Stimulated activated CD4-positive, alpha-beta T cell treated with anti-CD3 and anti-CD28 coated beads, Interleukin-4, amount 100 ng/mL, for 4 hours (primary cell): Measurements from ENCODE around the gene TFCP2L1.
"Not testable (repeated sequence)": the region's sequence is repeated elsewhere in the genome, so short reads cannot be mapped to it uniquely, and the experiment has no call there.

Experiments used
- DNase-seq, 2 experiments: peaks; one replicate each; pipeline ENCODE4 v3.0.0-alpha.2; 2020

TFCP2L1 gene

DNA sequence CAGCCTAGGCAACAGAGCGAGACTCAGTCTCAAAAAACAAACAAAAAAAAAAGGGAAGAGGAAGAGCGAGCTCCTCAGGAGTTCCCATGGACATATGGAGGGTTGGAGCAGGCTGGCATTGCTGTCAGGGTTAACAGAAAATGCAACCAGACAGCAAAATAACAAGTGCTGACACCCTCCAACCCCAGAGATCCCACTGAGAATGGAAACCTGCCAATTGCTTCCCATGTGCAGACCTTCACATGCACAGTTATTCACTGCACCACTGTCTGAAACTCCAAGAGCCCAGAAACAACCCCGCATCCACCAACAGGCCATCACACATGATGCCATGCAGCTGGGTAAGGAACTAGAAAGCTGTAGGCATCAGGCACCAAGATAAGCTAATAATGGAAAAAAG lies 43.5 kb downstream of the TFCP2L1 start:
- DNase-seq = no peak

DNA sequence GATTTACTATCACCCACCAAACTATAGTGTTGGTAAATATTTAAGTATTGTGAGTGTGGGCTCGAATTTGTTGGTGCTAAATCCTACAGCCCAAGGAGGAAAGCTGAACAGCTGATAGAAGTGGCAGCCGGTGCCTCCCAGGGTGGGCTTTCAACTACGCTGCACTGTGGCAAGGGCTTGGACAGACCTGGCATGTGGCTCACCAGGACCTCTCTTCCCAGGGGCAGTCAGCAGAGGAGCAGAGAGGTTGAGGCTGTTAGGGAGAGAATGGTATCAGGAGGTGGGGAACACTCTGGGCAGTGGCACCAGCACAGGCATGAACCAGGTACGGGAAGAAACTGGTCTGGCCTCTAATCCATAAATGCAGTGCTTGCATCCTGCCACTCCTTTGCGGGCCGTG lies 44.6 kb downstream of the TFCP2L1 start:
- DNase-seq = no peak

DNA sequence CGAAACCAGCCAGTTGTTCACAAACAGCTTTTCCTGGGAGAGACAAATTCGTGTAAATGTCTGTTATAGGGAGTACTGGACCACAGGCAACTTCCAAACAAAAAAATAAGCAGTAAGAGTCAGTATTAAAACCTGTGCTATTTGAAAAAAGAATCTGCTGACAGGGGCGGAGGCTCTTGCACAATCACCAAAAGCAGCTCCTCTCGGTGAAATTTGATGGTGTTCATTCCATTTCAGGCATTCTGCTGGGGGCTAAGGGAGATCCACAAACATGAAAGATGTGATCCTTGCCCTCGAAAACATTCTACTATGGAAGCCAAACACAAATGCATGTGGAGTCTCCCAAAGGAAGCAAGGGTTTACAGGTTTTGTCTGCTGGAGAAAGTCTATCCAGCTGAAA lies 45.0 kb downstream of the TFCP2L1 start:
- DNase-seq = no peak

DNA sequence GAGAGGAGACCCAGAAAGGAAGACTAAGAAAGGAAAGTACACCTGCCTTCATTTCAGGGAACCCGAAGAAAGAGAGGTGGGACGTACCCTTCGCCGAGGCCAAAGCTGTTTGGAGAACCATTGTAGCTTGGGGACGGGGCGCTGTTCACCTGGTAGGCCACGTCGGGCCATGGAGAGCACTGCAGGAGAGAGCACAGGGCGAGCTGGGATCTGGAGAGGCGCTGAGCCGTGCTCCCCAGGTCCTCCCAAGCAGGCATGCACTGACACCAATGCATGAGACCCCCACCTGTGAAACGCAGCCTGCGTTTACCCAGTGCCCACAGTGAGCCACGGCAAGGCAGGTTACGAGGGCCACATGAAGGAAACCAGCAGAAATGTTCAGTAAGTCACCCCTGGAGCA lies 45.5 kb downstream of the TFCP2L1 start:
- no peak for DNase-seq

DNA sequence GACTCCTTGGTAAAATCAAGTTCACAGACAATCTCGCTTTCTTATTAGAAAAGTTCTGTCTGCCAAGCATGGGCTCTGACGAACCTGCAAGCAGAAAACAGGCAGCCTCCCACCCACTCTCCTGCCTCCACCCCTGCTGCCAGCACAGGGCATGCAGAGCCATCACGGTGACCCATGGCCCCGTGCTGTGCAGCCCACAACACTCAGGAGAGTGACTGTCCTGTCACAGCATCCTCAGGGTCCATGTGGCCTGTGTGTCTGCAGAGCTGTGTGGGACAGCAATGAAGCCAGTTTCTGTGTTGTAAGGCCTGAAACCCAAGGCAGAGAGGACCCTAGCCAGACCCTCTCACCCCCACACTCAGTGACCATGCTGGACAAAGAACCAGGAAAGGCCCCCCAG lies 46.2 kb downstream of the TFCP2L1 start:
- DNase-seq = no peak

DNA sequence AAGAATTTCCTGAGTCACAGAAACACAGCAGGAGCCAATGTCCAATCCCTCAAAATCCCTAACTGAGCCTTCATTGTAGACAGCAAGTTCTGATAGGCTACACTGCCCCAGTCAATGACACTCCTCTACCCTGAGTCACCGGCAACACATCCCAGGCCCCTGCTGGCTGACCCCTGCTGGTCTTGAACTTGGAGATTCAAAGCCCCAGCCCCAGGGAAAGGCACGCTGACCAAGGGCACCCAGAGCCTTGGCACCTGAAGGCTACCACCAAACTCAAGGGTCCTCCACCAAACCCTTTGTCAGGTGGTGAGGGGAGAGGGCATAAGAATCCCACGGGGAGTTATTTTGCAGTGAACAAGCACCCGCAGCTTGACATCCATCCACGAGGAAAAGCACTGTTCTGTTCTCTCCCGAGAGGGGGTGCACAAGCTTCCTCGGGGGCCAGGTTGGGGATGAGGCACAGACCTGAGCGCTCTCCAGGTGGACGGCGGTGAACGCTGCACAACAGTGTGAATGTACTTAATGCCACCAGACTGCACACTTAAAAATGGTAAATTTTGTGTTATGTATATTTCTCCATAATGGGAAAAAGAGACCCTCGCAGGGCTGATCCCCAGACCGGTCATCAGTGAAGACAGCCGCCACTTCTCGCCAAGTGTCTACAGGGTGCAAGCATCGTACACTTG lies 46.9 kb downstream of the TFCP2L1 start:
- DNase-seq = no peak

DNA sequence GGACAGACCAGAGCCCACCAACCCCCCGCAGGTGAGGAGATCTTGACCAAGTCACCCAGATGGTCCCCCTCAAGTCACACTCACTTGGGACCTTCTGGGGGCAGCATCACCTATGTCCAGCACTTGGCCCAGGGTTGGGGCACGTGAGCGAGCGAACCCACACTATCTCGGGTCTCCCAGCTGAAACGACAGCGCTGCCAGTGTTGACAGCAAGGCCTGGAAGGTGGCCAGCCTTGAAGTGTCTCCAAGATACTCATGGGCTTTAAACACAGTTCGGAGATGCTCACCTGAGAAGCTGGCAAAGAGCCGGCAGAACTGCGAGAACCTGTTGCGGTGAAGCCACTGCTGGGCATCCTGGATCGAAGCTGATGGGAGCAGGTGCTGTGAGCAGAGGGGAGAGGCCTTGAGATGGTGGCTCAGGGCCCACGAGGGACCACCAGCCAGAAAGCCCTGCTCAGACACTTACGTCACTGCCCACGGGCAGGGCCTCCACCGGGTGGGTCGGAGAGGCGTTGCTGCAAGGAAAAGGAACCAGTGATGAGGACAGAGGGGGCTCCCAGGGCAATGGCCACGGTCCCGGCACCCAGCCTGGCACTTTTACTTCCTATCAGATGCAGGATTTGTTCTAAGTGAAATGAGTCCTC lies 47.5 kb downstream of the TFCP2L1 start:
- no peak for DNase-seq

DNA sequence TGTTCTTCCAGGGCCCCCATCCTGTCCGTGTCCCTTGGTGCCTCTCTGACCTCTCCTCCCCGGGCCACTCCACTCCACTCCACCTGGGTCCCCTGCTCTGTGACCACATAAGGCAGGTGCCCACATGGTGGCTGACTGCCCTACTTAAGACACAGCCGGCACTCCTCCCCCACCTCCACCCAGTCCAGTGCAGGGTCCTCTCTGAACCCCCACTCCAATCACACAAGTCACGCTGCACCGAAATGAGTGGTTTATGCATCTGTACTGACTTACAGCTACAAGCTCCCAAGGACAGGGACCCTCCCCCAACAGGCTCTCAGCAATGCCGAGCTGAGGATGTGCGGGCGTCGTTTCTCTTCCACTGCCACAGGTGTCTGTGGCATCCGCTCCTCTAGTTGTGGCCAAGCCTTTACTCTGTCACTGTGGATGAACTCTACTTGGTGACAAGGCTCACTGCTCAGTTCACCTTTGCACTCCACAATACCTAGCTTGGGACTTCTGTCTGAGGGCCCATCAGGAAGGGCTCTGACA lies 48.3 kb downstream of the TFCP2L1 start:
- DNase-seq = no peak

DNA sequence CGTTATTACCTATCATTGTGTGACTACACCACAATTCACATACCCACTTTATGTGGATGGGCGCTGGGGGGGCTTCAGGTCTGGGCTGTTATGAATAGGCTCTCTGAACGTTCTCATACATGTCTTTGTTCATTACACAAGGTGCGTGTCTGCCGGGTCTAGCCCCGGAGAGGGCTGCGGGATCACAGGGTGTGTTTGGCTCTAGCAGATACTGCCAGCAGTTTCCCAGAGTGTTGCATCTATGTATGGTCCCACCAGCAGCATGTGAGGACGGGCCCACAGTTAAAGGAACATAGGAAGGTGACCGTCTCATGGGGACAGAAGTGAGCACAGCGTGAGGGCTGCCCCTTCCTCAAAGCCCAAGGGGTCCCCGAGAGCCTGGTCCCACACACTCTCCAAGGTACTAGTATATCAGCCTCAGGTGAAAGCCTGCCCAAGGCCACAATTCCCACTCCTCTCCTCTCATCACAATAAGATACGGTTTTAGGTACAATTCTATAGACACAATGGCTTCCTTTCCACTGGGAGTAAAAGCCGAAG lies 48.8 kb downstream of the TFCP2L1 start:
- DNase-seq = no peak

DNA sequence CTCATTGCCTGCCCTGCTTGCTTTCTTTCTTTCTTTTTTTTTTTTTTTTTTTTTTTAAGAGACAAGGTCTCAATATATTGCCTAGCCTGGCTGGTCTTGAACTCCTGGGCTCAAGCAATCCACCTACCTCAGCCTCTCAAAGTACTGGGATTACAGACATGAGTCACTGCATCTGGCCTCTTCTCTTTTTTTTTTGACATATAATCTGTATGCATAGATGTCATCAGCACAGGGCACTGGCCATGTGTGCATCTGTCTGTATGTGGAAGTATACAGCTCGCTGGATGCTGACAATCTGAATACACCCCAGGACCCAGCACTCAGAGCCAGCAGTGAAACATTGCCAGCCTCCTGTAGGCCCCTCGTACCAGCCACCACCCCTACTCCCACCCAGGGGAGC lies 49.5 kb downstream of the TFCP2L1 start:
- no peak for DNase-seq

DNA sequence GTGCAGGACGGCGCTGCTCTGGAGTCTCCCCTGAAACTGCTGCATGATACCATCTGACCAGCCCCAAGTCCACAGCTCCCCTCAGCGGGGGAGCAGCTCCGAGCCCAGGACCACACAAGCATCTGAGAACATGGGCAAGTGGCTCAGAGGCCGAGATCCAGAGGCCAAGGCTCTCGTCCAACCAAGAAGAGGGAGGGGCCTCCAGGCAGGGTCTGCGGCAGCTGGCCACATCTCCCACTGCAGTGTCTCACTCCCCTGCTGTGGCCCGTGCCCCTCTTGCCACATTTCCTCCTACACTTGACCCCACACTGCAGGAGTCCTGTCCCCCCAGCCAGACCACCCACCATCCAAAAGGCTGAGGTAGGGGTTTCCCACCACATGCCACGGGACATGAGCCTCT lies 50.2 kb downstream of the TFCP2L1 start:
- DNase-seq = no peak

DNA sequence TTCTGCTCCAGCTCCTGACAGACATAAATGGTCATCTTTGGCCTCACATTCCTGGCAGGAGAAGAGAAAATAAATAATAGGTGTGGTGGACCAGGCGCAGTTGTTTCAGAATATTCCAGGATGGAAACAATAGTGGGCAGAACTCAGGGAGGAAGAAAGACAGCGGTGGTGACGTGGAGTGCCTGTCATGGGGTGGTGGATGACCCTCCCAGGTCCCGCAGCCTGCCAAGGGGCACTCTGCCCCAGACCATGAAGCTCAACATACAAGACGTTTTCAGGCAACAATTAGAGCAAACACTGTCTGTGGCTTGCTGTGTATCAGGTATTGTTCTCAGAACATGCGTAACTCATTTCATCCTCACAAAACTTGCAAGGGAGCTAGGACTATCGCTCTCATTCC lies 50.9 kb downstream of the TFCP2L1 start:
- no peak for DNase-seq

DNA sequence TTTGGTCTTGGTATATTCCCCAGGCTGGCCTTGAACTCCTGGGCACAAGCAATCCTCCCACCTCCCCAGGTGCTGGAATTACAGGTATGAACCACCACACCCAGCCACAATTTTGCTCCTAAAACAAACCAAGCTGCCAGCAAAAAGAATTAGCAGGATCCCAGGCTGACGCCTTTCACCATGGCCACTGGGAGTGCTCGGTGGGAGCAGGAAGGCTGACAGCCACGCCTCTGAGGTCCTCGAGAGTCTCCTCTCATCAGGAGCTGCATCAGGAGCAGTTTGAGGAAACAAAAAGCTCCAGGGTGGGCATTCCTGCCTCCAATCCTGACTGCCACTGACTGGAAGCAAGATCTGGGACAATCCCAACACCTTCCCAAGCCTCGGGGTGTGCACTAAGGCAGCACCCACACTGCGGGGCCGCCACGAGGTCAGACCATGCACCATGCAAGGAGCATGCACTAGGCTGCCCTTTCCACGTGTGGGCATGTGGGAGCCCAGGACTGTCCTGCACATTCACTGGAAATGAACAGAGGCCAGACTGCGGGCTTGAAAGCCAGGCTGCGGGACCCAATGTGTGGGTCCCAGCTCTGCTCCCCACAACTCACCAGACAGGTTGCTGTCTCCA lies 51.4 kb downstream of the TFCP2L1 start:
- no peak for DNase-seq

DNA sequence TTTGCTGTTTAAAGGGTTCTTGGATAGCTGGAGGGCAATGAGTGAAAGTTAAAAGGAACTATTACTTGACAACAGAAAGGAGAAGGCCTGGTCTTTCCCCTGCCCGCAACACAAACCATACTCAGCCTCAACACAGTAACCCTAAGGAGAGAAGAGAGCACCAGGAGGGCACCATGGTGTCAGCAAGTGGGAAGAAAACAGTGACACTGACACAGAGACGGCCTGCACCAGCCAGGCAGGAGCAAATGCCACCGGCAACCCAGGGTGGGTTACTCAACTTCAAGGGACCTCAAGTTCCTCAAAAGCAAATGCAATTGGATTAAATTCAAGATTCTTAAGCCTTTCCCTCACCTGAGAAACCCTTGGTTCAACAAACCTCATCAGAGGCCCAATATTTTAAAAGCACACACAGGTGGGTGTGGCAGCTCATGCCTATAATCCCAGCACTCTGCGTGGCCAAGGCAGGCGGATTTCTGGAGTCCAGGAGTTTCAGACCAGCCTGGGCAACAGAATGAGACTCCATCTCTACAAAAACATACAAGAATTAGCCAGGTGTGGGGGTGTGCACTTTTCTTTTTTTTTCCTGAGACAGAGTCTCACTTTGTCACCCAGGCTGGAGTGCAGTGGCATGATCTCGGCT lies 52.3 kb downstream of the TFCP2L1 start:
- no peak for DNase-seq

DNA sequence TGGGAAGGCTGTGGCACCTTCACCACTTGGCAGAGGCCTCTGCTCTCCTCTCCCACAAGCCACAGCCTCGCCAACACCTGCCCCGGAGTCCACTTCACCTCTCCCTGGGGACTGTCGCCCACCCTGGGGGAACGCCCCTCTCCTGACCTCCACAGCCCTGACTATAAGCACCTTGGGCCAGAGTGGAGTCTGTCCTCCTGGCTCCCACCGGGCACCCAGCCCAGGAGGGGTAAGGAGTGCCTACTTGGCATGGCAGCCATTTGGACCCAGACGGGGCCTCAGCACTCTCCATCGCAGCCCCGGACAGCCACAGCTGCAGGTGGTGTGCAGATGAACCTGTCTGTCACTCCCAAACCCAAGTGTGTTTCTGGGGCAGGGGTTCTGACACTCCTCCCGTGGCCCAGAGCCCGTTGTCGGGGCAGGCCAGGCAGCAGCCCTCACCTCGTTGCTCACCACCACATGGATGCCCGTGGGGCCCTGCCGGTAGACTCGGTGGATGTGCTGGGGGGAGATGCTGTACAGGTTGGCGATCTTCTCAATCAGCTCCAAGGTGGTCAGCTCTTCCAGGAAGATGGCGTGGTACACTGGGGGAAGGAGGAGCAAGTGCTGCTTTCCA lies 53.5 kb downstream of the TFCP2L1 start:
- DNase-seq = no peak

DNA sequence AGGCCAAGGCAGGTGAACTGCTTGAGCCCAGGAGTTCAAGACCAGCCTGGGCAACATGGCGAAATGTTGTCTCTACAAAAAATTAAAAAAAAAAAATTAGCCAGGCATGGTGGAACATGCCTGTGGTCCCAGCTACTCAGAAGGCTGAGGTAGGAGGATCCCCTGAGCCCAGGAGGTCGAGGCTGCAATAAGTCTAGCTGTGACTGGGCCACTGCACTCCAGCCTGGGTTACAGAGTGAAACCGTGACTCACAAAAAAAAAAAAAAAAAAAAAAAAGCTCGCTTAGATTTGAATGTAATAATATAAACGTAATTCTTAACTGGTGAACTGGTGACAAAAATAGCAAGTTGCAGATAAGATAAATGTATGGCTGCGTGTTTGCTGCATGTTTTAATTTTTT lies 56.5 kb downstream of the TFCP2L1 start:
- no peak for DNase-seq

DNA sequence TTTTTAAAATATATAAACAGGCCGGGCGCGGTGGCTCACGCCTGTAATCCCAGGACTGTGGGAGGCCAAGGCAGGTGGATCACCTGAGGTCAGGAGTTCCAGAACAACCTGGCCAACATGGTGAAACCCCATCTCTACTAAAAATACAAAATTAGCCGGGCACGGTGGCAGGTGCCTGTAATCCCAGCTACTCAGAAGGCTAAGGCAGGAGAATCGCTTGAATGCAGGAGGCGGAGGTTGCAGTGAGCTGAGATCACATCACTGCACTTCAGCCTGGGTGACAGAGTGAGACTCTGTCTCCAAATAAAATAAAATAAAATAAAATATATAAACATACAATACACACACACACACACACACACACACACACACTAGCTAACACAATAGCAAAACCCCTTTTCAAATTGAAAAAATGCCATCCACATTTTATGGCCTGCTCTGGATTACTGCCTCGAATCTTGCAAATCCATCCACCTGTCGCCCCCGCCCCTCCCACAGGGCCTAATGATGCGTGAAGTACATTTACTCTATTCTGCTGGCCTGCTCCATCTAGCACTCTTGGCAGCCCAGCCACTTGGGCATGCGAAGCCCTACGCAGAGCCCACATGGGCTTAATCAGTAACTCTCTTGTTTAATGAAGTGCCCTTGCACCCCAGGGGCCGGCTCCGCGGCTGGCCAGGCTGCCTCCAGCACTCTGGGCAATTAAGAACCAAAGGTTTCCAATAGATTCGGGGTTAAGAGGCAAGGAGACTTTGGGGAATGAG lies 57.4 kb downstream of the TFCP2L1 start:
- DNase-seq = not testable (repeated sequence)

DNA sequence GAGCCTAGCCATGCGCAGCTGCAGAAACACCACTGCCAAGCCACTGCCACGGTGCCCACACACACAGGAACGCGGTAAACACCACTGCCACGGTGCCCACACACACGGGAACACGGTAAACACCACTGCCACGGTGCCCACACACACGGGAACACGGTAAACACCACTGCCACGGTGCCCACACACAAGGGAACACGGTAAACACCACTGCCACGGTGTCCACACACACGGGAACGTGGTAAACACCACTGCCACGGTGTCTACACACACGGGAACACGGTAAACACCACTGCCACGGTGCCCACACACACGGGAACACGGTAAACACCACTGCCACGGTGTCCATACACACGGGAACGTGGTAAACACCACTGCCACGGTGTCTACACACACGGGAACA lies 59.3 kb downstream of the TFCP2L1 start:
- not testable (repeated sequence) for DNase-seq

DNA sequence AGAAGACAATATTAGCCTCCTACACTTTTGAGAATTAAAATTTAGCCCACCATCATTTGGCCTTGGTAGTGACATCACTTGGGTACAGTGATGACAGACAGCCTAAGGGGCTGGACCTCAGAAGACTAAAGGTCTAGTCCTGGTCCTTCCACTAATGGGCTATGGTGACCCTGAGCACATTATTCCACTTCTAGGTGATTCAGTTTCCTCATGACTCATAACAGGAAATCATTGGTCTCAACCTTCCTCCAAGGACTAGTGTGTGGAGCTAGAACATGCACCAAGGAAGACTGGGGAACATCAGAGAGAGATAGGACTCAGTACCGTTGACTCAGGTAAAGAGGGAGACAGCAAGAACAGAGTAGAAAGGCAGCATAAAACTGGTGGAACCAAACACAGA lies 64.0 kb downstream of the TFCP2L1 start:
- no peak for DNase-seq

DNA sequence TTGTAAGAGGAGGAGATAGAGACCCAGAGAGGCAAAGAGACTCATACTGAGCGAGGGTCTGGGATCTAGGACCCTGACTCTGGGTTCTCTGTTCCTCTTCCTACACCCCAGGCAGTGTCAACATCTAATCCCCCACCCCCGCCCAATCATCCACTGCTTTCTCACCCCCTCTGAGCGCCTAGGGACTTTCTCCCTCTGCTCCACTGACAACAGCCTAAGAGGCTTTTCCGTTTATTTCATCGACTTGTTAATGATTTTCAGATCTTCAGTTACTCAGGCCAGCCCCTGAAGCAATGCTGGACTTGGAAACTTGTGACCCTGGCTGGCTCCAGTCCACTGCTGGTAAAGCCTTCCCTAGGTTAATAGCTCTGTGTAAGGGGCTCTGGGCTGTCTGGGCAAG lies 65.1 kb downstream of the TFCP2L1 start:
- no peak for DNase-seq

DNA sequence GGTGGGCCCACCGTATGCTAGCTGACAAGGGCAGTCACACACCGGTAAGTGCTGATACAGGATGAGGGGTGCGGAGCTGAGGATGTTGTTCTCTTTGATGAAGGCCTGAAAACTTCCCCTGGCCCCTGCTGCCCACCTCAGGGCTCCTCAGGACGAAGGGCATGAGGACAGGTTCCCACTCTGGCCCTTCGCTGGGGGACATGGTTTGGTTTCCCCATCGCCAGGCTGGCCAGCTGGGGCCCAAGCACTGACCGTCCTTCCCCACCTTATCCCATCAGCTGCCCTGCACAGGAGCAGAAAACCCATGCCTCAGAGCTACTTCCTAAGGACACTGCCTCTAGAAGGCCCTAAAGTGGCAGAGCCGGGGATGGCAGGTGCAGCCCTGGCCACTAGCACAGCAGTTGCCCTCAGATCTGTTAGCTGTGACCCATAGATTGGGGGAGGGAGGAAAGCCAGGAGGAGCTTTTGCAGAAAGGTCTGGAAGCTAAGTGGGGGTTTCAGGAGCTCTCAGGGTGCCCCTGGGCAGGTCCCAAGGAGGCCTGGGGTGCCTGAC lies 66.5 kb downstream of the TFCP2L1 start:
- no peak for DNase-seq

DNA sequence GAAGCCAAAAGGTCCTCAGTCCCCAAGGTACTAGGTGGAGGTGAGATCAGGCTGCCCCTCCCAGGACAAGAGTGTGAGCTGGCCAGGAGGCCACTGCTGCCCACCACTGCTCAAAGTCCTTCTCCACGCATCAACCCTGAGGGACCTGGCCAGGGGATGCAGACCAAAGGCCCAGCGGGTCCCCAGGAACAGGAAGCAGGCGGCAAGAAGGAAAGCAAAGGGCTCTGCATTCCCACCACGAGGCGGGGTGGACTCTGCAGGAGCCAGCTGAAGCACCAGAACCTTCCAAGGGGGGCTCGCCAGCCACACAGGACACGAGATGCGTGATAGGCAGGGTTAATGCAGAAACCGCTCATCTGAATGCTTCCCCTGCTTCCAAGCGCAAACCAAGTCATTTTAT lies 67.4 kb downstream of the TFCP2L1 start:
- DNase-seq = no peak
